HepG2 (cell line): ENCODE measurements around the gene SPATS2. TPM values are rescaled to one million over a fixed set of nuclear protein-coding genes. Genes with fewer than 3 reads are reported as not detected.

Source experiments
- ARID3A ChIP-seq: IDR thresholded peaks from 2 replicates; pipeline ENCODE4 v1.6.1; 2012; ENCODE audit warnings: low read depth, low read length, improper control_type of control experiment
- ARNTL ChIP-seq: sonication (generic); formaldehyde crosslinking; IDR thresholded peaks from 2 replicates; pipeline ENCODE4 v1.4.0; 2020; ENCODE audit warnings: mild to moderate bottlenecking, missing genetic modification reagents
- ASH2L ChIP-seq: fragments of 300-600, 200-600 bp; sonication (generic); IDR thresholded peaks from 2 replicates; pipeline ENCODE4 v1.7.0; 2017; ENCODE audit warnings: low read depth, mild to moderate bottlenecking, moderate library complexity, mixed read lengths, low read length; ENCODE audit not compliant: insufficient read length
- CEBPZ ChIP-seq: IDR thresholded peaks from 2 replicates; pipeline ENCODE4 v1.6.1; 2012; ENCODE audit warnings: low read length, improper control_type of control experiment
- IRX3 ChIP-seq: sonication (generic); formaldehyde crosslinking; IDR thresholded peaks from 2 replicates; pipeline ENCODE4 v1.8.1; 2023; ENCODE audit warnings: mild to moderate bottlenecking, low read depth, missing genetic modification reagents, borderline replicate concordance
- MZF1 ChIP-seq: sonication (generic); formaldehyde crosslinking; IDR thresholded peaks from 2 replicates; pipeline ENCODE4 v1.8.1; 2023; ENCODE audit warnings: mild to moderate bottlenecking, missing genetic modification reagents, borderline replicate concordance
- NRL ChIP-seq: sonication (generic); formaldehyde crosslinking; IDR thresholded peaks from 2 replicates; pipeline ENCODE4 v1.5.0; 2020; ENCODE audit warnings: missing genetic modification reagents, mild to moderate bottlenecking, moderate library complexity, borderline replicate concordance
- PCBP2 ChIP-seq: fragments of 200-400 bp; formaldehyde crosslinking; optimal IDR thresholded peaks from 2 replicates; pipeline ENCODE3; 2018; ENCODE audit warnings: low read length, low read depth; ENCODE audit not compliant: poor library complexity, severe bottlenecking
- PPARG ChIP-seq: conservative IDR thresholded peaks from 2 replicates; pipeline ENCODE4 v1.6.1; 2016; ENCODE audit warnings: missing biosample characterization, missing genetic modification reagents
- SMARCC2 ChIP-seq: fragments of 450-650 bp; IDR thresholded peaks from 2 replicates; pipeline ENCODE4 v1.6.1; 2017; ENCODE audit warnings: antibody characterized with exemption, mild to moderate bottlenecking
- TRIM24 ChIP-seq: sonication (generic); formaldehyde crosslinking; IDR thresholded peaks from 2 replicates; pipeline ENCODE4 v1.8.0; 2022; ENCODE audit warnings: mild to moderate bottlenecking, missing genetic modification reagents
- XRCC5 ChIP-seq: fragments of 200-400 bp; formaldehyde crosslinking; optimal IDR thresholded peaks from 2 replicates; pipeline ENCODE3; 2017; ENCODE audit warnings: mild to moderate bottlenecking, low read length
- YY1 ChIP-seq: IDR thresholded peaks from 2 replicates; pipeline ENCODE4 v1.6.1; 2011; ENCODE audit warnings: low read length, low read depth, moderate library complexity, mild to moderate bottlenecking; ENCODE audit not compliant: insufficient read depth, insufficient replicate concordance
- ZBTB7A ChIP-seq: sonication (generic); formaldehyde crosslinking; IDR thresholded peaks from 2 replicates; pipeline ENCODE4 v1.8.0; 2022; ENCODE audit warnings: mild to moderate bottlenecking, missing genetic modification reagents
- ZFP36L2 ChIP-seq: sonication (generic); formaldehyde crosslinking; IDR thresholded peaks from 2 replicates; pipeline ENCODE4 v1.4.0; 2020; ENCODE audit warnings: missing genetic modification reagents
- ZNF17 ChIP-seq: sonication (generic); formaldehyde crosslinking; IDR thresholded peaks from 2 replicates; pipeline ENCODE4 v1.5.0; 2020; ENCODE audit warnings: mild to moderate bottlenecking, missing genetic modification reagents
- ZNF234 ChIP-seq: sonication (generic); formaldehyde crosslinking; conservative IDR thresholded peaks from 2 replicates; pipeline ENCODE4 v1.5.1; 2020; ENCODE audit warnings: mild to moderate bottlenecking, missing genetic modification reagents
- ZNF263 ChIP-seq: sonication (generic); formaldehyde crosslinking; IDR thresholded peaks from 2 replicates; pipeline ENCODE4 v1.4.0; 2020; ENCODE audit warnings: missing genetic modification reagents
- ZNF331 ChIP-seq: sonication (generic); formaldehyde crosslinking; IDR thresholded peaks from 2 replicates; pipeline ENCODE4 v1.4.0; 2020; ENCODE audit warnings: missing genetic modification reagents
- ZNF451 ChIP-seq: sonication (generic); formaldehyde crosslinking; IDR thresholded peaks from 2 replicates; pipeline ENCODE4 v1.5.0; 2020; ENCODE audit warnings: mild to moderate bottlenecking, missing genetic modification reagents
- polyA plus RNA-seq, 8 experiments: library from polyadenylated mRNA; depleted of rRNA in 3 of 8; stranded (reverse) in 7 of 8; unstranded in 1 of 8; fragments of >200 nt; fragmentation: Illumina TruSeq in 4 of 8; extraction: Trizol in 4 of 8; gene quantifications; 2 replicates each; pipeline versions ENCODE4 v1.2.1 to v1.2.3, GENCODE V29; 2011 to 2016; ENCODE audit warnings: low read depth in 4 of 8, missing spikeins in 1 of 8, mixed read lengths in 1 of 8; ENCODE audit not compliant: insufficient read depth in 1 of 8
- total RNA-seq, 5 experiments: library from RNA; depleted of rRNA; stranded (reverse); fragments of >200 nt; fragmentation: Illumina TruSeq; extraction: Trizol; gene quantifications; 2 replicates each; pipeline ENCODE4 v1.2.3, GENCODE V29; 2016; ENCODE audit warnings: low read depth in 1 of 5
- TF ChIP-seq, protein P1 (sequence below): IDR thresholded peaks from 2 replicates; pipeline ENCODE4 v1.6.1; 2016; ENCODE audit warnings: mild to moderate bottlenecking
- TF ChIP-seq, protein P2 (sequence below): IDR thresholded peaks from 2 replicates; pipeline ENCODE4 v1.6.1; 2016; ENCODE audit warnings: low read depth

Gene SPATS2
- total and polyA plus RNA-seq, 2 of the 13 experiments (the other 11 are each of a cell fraction or from before 2014, with no cell fraction given), result 19.3 to 28.1 TPM

DNA sequence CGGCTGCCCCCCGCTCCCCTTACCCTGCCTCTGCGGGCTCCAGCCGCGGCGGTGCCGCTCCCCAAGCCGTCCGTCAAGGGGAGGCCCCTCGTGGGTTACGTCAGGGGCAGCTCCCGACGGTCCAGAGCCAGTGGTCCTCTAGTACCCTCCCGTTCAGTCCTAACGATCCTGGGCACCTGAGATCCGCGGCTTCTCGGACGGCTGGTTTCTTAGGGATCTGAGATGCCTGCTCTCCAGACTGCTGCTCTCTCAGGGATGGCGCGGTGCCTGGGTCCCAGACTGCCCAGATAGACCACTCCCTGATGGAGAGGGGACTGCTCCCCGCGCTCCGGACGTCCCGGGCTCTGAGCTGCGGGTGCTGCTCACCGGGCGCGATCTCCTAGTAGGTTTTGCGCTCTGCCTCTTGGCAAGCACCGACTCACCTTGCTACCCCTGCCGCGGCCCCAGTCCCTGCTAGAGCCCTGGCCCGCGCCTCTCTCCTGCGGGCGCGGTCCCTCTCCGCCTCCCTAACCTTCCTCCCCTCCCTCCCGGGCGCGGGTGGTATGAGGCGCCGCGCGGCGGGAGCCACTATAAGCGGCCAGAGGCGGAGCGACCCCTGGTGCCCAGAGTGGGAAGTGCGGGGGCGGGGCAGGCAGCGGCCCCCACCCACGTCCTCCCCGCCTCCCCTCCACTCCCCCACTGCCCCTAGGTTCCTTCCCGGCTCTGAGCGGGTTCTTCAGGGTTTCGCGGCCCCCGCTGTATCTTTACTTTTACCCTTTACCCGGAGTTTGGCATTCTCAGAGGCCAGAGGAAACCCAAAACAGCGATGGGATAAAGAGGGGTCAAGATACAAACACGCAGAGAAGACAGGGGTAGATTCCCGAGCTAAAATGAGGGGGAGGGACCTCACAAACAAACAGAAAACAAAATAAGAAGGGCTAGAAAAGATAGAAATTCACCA is 30.3 kb upstream of the SPATS2 start, which contains the start of gene C1QL4 (continued):
- no peak for TF ChIP-seq CEBPZ
- no peak for TF ChIP-seq ZNF234 (CRISPR knock-in tag)
- TF ChIP-seq TRIM24 (CRISPR knock-in tag), result no peak
- TF ChIP-seq ASH2L, result peak; percentile 26
- peak; percentile 45 for TF ChIP-seq YY1
- TF ChIP-seq IRX3 (CRISPR knock-in tag), result no peak
- TF ChIP-seq PCBP2, result no peak
- TF ChIP-seq ZNF451 (CRISPR knock-in tag), result no peak
- TF ChIP-seq ARNTL (CRISPR knock-in tag), result no peak
- TF ChIP-seq, protein P1, sequence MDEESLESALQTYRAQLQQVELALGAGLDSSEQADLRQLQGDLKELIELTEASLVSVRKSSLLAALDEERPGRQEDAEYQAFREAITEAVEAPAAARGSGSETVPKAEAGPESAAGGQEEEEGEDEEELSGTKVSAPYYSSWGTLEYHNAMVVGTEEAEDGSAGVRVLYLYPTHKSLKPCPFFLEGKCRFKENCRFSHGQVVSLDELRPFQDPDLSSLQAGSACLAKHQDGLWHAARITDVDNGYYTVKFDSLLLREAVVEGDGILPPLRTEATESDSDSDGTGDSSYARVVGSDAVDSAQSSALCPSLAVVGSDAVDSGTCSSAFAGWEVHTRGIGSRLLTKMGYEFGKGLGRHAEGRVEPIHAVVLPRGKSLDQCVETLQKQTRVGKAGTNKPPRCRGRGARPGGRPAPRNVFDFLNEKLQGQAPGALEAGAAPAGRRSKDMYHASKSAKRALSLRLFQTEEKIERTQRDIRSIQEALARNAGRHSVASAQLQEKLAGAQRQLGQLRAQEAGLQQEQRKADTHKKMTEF (CRISPR knock-in tag), result peak; percentile 26; the same call in 1 of the 2 replicates
- no peak for TF ChIP-seq PPARG (CRISPR knock-in tag)
- TF ChIP-seq, protein P2, sequence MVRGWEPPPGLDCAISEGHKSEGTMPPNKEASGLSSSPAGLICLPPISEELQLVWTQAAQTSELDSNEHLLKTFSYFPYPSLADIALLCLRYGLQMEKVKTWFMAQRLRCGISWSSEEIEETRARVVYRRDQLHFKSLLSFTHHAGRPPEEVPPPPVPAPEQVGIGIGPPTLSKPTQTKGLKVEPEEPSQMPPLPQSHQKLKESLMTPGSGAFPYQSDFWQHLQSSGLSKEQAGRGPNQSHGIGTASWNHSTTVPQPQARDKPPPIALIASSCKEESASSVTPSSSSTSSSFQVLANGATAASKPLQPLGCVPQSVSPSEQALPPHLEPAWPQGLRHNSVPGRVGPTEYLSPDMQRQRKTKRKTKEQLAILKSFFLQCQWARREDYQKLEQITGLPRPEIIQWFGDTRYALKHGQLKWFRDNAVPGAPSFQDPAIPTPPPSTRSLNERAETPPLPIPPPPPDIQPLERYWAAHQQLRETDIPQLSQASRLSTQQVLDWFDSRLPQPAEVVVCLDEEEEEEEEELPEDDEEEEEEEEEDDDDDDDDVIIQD (CRISPR knock-in tag), result no peak
- no peak for TF ChIP-seq ARID3A
- no peak for TF ChIP-seq ZFP36L2 (CRISPR knock-in tag)
- TF ChIP-seq MZF1 (CRISPR knock-in tag), result no peak
- no peak for TF ChIP-seq ZBTB7A (CRISPR knock-in tag)
- TF ChIP-seq NRL (CRISPR knock-in tag), result peak; percentile 45; the same call in 1 of the 2 replicates
- no peak for TF ChIP-seq ZNF17 (CRISPR knock-in tag)
- peak; percentile 53; the same call in 1 of the 2 replicates for TF ChIP-seq ZNF263 (CRISPR knock-in tag)
- TF ChIP-seq ZNF331 (CRISPR knock-in tag), result no peak; the same call in 1 of the 2 replicates
- TF ChIP-seq XRCC5, result peak; percentile 55
- TF ChIP-seq SMARCC2, result no peak
